Activated B cell treated with CpG ODN at 0.5 μM for 24 hours (primary cell): ENCODE results near the gene SCGB1C1. TPM values are rescaled to one million over a fixed set of nuclear protein-coding genes. Genes with fewer than 3 reads are reported as not detected.

ENCODE experiments used
- ATAC-seq: fragments of 200-7000 bp; cut with Tn5 transposase; one replicate; pipeline ENCODE4 v1.10.0; 2021; ENCODE audit warnings: low read depth, mild to moderate bottlenecking, moderate library complexity
- CTCF ChIA-PET: fragments of 350-600 bp; sonication (Branson Sonifier 250); formaldehyde crosslinking; loops from one replicate; lab custom pipeline; 2021; ENCODE audit warnings: antibody characterized with exemption; lab: Charles Lee
- POLR2A ChIA-PET: fragments of 350-600 bp; sonication (Branson Sonifier 250); formaldehyde crosslinking; loops from one replicate; lab custom pipeline; 2021; ENCODE audit warnings: antibody characterized with exemption; lab: Charles Lee
- DNase-seq: peaks from one replicate; pipeline ENCODE4 v3.0.0; 2022
- H3K27ac Mint-ChIP-seq: one replicate; pipeline ENCODE4 v1.8.0; 2020; ENCODE audit warnings: mixed read lengths
- H3K27me3 Mint-ChIP-seq: one replicate; pipeline ENCODE4 v1.8.0; 2021; ENCODE audit warnings: mixed read lengths
- H3K36me3 Mint-ChIP-seq: one replicate; pipeline ENCODE4 v1.8.0; 2021; ENCODE audit warnings: low read depth, mixed read lengths
- H3K4me1 Mint-ChIP-seq: one replicate; pipeline ENCODE4 v1.8.0; 2021; ENCODE audit warnings: mixed read lengths
- H3K4me3 Mint-ChIP-seq: one replicate; pipeline ENCODE4 v1.8.0; 2020; ENCODE audit warnings: mild to moderate bottlenecking, mixed read lengths
- H3K9me3 Mint-ChIP-seq: one replicate; pipeline ENCODE4 v1.8.0; 2020; ENCODE audit warnings: mixed read lengths
- intact Hi-C: fragments of 100-400 bp; cut with micrococcal nuclease; formaldehyde crosslinking; loops from one replicate; pipeline ENCODE4 v1.15.1; 2024
- total RNA-seq: library from RNA; stranded (reverse); gene quantifications from 2 replicates; pipeline ENCODE4 v1.2.3, GENCODE V29; 2022
- TF ChIP-seq, protein P1 (sequence below): fragments of 200-600 bp; IDR thresholded peaks from one replicate; pipeline ENCODE4 v1.8.0; 2022; ENCODE audit warnings: antibody characterized with exemption, mild to moderate bottlenecking

Gene SCGB1C1
- total RNA-seq, 1 donor from 2014 or later: not detected

- Mint-ChIP-seq H3K4me3 (no peak overlapping the region), H3K27ac (no peak overlapping the region), H3K9me3 (no peaks in the 10 kb centered on the region), H3K4me1 (peaks cover 5% of the 10 kb centered on the region), H3K36me3 (peaks cover 28% of the 10 kb centered on the region), H3K27me3 (no peaks in the 10 kb centered on the region)
- intact Hi-C loops: no loop called here
- CTCF ChIA-PET: no interaction called here
- ATAC-seq: no peak
- POLR2A ChIA-PET: interaction anchor here (1.3 kb wide), 1 partner anchor 29 kb away, joined by 5 read pairs; no protein-coding TSS in a partner anchor
- DNase-seq: no peak
- TF ChIP-seq, protein P1, sequence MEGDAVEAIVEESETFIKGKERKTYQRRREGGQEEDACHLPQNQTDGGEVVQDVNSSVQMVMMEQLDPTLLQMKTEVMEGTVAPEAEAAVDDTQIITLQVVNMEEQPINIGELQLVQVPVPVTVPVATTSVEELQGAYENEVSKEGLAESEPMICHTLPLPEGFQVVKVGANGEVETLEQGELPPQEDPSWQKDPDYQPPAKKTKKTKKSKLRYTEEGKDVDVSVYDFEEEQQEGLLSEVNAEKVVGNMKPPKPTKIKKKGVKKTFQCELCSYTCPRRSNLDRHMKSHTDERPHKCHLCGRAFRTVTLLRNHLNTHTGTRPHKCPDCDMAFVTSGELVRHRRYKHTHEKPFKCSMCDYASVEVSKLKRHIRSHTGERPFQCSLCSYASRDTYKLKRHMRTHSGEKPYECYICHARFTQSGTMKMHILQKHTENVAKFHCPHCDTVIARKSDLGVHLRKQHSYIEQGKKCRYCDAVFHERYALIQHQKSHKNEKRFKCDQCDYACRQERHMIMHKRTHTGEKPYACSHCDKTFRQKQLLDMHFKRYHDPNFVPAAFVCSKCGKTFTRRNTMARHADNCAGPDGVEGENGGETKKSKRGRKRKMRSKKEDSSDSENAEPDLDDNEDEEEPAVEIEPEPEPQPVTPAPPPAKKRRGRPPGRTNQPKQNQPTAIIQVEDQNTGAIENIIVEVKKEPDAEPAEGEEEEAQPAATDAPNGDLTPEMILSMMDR: no peak
Measured at GRCh38 chr11:227824-228379, 35.0 kb downstream of the SCGB1C1 start.

DNA sequence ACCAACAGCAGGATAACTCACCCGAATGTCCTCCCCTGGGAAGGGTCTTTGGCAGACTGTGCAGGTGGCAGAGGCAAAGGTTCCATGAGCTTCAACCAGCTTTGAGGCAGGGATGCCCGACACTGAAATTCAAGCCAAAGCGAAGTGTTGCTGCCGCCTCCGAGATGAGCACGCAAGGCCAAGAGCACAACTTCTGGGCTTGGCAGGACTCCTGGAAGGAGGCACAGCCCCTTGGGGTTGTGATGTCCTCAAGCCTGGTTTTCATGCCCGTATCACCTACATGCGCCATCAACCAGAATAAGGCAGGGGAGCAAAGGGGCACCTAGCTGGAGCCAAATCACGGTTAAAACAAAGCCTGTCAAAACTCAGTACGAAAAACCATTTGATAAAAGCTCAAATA lies 37.6 kb downstream of the SCGB1C1 start:
- DNase-seq (no peak), ATAC-seq (no peak)
- POLR2A ChIA-PET: interaction anchor here (1.1 kb wide), 1 partner anchor 37 kb away, joined by 3 read pairs; no protein-coding TSS in a partner anchor
- Mint-ChIP-seq H3K4me3 (no peak overlapping the region), H3K4me1 (peaks cover 12% of the 10 kb centered on the region), H3K27ac (no peak overlapping the region), H3K27me3 (no peaks in the 10 kb centered on the region), H3K36me3 (peaks cover 21% of the 10 kb centered on the region), H3K9me3 (no peaks in the 10 kb centered on the region)
- CTCF ChIA-PET: interaction anchor here (1.3 kb wide), 1 partner anchor 23 kb away, joined by 3 read pairs; the partner anchor contains the start of genes BET1L and RIC8A
- intact Hi-C loops: no loop called here
- TF ChIP-seq, protein P1: no peak

GRCh38 chr11:232783-233565 lies 40.1 kb downstream of the SCGB1C1 start:
- TF ChIP-seq, protein P1: no peak
- no peak for DNase-seq
- intact Hi-C loops: no loop called here
- Mint-ChIP-seq H3K27me3 (no peaks in the 10 kb centered on the region), H3K9me3 (no peaks in the 10 kb centered on the region), H3K27ac (no peak overlapping the region), H3K4me1 (peaks cover 22% of the 10 kb centered on the region), H3K4me3 (no peak overlapping the region), H3K36me3 (peaks cover 24% of the 10 kb centered on the region)
- POLR2A ChIA-PET: interaction anchor here (1.4 kb wide), 1 partner anchor 26 kb away, joined by 3 read pairs; the partner anchor contains the start of gene BET1L
- no peak for ATAC-seq
- CTCF ChIA-PET: interaction anchor here (1.8 kb wide), 1 partner anchor 21 kb away, joined by 5 read pairs; no protein-coding TSS in a partner anchor

GRCh38 chr11:235180-235579 lies 42.3 kb downstream of the SCGB1C1 start:
- peaks cover 35% of the 10 kb centered on the region for H3K4me1 Mint-ChIP-seq
- H3K27ac Mint-ChIP-seq: no peak overlapping the region
- no peaks in the 10 kb centered on the region for H3K9me3 Mint-ChIP-seq
- H3K4me3 Mint-ChIP-seq: peak overlapping the region; percentile 90
- TF ChIP-seq, protein P1: no peak
- H3K27me3 Mint-ChIP-seq: no peaks in the 10 kb centered on the region
- ATAC-seq: no peak
- peaks cover 23% of the 10 kb centered on the region for H3K36me3 Mint-ChIP-seq
- POLR2A ChIA-PET: interaction anchor here (0.7 to 3.1 kb wide), 3 partner anchors 27 to 28 kb away, joined by 3 to 55 read pairs (median 5); partner anchors contain the start of genes BET1L and RIC8A
- intact Hi-C loops: loop anchor here (5.0 kb wide), 1 partner anchor 52 kb away; the partner anchor contains the start of gene PGGHG
- CTCF ChIA-PET: interaction anchor here (0.8 kb wide), 1 partner anchor 15 kb away, joined by 3 read pairs; no protein-coding TSS in a partner anchor
- no peak for DNase-seq
